ENCODE measurements around the gene DUSP15.

Gene DUSP15, protein sequence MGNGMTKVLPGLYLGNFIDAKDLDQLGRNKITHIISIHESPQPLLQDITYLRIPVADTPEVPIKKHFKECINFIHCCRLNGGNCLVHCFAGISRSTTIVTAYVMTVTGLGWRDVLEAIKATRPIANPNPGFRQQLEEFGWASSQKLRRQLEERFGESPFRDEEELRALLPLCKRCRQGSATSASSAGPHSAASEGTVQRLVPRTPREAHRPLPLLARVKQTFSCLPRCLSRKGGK

DNA sequence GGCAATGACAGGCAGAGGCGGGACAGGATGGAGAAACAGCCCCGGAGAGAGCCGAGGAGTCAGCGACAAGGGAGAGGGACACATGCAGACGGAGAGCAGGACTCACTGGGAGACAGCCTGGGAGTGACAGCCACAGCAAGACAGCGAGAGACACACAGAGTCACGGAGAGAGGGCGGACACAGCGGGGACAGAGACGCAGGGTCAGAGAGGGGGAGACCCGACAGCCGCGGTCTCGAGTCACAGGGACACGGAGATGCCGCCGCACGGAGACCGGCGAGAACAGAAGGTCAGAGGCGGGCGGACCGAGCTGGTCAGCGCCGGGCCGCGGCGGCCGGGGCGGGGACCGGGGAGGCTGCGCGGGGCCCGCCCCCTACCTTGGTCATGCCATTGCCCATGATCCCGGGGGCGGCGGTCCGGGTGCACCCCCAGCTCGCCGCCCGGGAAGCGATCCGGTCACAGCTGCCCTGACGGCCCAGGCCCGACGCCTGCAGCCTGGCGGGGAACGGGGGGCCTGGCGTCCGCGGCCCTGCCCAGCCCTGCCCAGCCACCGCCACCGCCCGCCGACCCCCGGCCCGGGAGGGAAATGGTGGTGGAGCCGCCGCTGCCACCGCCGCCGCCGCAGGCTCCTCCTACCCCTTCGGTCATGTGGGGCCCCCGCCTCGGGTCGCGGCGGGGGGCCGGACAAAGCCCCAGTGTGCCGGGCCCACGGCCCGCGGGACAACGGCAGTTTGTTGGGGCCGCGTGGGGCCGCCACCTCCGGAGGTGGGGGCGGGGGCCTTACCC, at the start of gene DUSP15, which contains the start of gene TTLL9:
TSS of gene DUSP15 (minus strand) at position 586 of the 784 bp plus-strand sequence. CDS start at position 396, 190 bp downstream.
TSS of gene TTLL9 (plus strand) at position 693 of the 784 bp plus-strand sequence. CDS start 493 bp downstream, outside the sequence.
- TF ChIP-seq POLR2A (IDR thresholded peaks at IDR 0.05; ENCODE audit: low read length) = no peak
- no peak for DNase-seq

DNA sequence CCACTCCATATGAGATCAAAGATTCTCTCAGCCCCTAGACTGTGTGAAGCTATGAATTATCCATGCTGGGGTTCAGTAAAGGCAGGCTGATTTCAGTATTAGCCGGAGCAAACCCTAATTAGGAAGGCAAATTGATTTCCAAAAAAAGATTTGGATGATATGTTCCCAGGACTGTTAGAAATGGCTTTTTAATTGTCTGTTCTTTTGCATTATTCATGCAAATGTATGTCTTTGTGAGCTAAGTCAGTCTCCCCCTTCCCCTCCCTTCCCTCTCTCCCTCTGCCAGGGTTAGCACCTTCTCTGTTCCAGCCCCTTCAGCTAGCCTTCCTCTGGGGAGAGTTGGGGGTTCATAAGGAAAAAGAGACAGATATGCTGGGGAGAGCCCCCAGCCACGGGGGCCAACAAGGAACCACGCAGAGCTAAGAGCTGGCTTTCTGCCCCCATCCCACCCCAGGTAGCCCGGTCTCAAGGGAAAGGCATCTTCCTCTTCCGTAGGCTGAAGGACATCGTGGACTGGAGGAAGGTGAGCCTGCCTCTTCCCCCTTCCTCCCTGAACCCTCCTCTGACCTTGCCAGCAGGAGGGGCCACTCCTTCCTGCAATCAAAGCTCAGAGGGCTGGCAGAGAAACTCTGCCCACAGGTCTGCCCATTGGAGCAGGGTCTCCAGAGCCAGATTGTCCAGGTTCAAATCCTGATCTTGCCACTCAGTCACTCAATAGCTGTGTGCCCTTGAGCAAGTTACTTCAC, 49.3 kb upstream of the DUSP15 start:
- no peak for TF ChIP-seq GATA1 (IDR thresholded peaks at IDR 0.05; ENCODE audit: low read depth, low read length)
- TF ChIP-seq POLR2A (IDR thresholded peaks at IDR 0.05; ENCODE audit: low read length) = no peak
- DNase-seq = no peak

DNA sequence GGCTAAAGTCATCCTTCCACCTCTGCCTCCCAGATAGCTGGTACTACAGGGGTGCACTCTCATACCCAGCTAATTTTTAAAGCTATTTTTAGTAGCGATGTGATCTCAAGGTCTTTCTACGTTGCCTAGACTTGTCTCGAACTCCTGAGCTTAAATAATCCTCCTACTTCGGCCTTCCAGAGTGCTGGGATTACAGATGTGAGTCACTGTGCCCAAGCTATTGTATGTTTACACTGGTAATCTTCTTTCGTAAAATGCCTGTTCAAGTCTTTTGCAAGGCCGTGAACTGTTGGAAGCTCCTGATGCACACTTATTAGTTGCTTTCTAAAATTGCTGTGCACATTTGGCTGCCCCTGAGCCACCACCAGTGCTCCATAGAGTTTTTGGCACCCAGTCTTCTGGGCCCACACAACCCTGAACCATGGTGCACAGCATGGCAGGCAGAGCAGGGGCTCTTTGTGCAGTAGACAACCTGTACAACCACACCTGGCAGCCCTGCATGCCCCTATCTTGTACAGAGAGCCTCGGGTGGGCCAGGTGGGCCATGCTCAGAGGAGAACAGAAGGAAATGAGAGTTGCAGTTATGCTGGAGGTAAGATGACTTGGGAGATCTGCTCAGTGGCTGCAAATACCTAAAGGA, 48.3 kb upstream of the DUSP15 start:
- no peak for DNase-seq

DNA sequence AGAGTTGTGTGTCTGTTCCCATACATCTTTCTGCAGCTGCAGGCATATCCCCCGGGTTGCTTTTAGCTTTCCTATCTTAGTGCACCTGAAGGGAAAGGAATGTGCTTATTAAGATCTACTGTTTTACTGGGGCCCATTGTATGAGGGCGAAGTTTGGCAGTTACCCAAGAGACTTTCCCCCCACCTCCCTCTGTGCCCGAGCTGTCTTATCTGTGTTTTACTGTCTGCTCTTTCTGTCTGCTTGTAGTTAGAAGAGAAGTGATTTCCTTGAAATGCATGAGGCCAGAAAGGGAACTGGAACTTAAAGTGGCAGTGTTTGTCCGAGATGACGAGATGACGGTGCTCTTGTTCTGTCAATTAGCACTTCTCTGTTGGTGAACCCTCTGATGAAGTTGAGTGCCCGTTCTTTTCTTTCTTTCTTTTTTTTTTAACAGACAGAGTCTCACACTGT, 47.7 kb upstream of the DUSP15 start:
- DNase-seq = peak; percentile 59 to 84

More for the DNA sequence above, 48.3 kb upstream of the DUSP15 start:
- TF ChIP-seq GATA1 (IDR thresholded peaks at IDR 0.05; ENCODE audit: low read depth, low read length) (no peak), POLR2A (IDR thresholded peaks at IDR 0.05; ENCODE audit: low read length) (no peak)

DNA sequence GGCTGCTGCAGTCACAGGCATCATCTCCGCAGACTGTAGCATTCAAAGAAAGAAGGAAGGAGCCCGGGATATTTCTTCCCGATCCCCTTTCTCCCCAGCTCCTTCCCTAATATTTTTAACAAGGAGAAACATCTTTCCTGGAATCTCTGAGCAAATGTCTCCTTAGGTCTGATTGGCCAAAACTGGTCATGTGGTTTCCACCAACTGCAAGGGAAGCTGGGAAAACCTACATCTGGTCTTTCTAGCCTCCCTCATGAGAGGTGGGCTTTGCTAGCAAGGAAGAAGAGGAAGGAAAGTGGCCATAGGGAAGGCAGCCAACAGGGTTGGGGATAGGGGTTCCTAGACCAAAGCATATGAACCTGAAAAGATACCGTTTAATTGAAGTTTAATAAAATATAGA, 46.4 kb upstream of the DUSP15 start:
- TF ChIP-seq POLR2A (IDR thresholded peaks at IDR 0.05; ENCODE audit: low read length) = no peak
- no peak for DNase-seq

DNA sequence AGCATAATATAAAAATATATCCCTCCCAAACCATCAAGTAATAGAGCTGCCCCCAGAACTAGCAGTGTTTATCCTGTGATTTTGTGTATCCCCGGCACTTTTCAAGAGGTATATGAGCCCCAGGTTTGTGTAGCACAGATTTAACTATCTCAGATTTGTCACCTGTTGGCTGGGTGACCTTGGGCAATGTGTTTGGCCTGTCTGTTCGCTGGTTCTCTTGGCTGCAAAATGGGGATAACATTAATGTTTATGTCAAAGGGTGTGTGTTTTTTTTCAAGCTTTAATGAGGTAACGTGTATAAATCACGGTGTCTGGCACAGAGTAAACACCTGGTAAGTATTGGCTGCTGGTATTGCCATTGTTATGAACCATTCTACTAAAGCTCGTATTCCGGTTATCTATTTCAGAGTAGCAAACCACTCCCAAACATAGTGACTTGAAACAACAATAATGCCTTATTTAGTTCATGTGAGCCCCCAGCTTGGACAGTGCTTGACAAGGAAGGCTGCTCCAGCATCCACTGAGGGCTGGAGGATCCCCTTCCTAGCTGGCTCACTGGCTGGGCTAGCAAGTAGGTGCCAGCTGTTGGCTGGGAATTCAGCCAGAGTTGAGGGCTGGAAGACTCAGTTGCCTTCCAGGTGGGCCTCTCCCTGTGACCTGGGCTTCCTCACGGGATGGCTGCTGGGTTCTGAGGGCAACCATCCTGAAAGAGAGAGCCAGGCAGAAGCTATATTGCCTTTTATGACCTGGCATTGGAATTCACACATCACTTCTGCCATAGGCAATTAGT, 45.4 kb upstream of the DUSP15 start:
- TF ChIP-seq GATA1 (IDR thresholded peaks at IDR 0.05; ENCODE audit: low read depth, low read length) (no peak), POLR2A (IDR thresholded peaks at IDR 0.05; ENCODE audit: low read length) (no peak)

DNA sequence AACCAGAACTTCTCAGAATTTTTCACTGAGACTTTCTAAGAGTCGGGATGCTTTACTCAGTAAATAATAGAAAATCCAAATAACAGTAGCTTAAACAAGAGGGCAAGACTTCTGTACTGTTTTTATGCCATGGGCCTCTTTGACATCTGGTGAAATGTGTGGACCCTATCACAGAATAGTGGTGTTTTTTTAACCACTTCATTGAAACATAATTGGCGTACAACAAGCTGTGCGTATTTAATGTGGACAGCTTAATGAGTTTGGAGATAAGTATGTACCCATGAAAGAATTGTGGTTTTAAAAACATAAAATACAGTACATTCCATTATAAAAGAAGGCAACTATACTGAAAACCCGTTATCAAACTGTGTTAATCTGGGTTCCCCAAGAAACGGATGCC, 43.8 kb upstream of the DUSP15 start:
- no peak for DNase-seq
- no peak for TF ChIP-seq GATA1 (IDR thresholded peaks at IDR 0.05; ENCODE audit: low read depth, low read length)
- no peak for TF ChIP-seq POLR2A (IDR thresholded peaks at IDR 0.05; ENCODE audit: low read length)

More for the DNA sequence above, 45.4 kb upstream of the DUSP15 start:
- DNase-seq = no peak

DNA sequence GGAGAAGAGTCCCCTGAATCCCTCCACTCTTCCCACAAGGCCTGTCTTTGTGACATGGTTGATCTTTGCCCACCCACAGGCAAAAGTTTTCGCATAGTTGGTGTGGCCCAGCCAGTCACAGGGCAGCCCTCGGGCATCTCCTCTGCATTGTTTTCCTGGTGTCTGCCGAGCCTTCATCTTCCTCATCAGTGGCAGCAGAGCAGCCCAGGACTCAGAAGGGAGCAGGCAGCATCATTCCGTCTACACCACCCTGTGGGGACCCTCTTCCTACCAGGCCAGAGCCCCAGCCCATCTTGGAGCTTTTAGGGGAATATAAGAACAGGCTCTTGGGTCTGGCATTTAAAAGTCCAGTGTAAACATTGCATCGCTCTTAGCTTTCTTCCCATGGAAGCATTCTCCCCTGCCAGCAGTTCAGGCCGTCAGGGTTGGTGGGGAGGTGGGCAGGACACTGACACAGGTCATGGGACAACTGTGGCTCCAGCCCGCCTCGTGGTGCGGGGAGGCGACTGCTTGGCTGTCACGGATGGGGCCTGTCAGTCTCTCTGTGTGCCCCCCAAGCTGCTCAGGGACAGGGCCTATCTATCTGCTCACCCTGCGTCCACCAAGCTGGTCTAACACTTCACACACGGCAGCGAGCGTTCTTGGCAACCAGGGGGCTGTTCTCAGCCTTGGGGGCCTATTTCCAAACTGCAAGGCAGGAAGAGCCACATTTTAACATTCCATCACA, 43.3 kb upstream of the DUSP15 start:
- no peak for DNase-seq

DNA sequence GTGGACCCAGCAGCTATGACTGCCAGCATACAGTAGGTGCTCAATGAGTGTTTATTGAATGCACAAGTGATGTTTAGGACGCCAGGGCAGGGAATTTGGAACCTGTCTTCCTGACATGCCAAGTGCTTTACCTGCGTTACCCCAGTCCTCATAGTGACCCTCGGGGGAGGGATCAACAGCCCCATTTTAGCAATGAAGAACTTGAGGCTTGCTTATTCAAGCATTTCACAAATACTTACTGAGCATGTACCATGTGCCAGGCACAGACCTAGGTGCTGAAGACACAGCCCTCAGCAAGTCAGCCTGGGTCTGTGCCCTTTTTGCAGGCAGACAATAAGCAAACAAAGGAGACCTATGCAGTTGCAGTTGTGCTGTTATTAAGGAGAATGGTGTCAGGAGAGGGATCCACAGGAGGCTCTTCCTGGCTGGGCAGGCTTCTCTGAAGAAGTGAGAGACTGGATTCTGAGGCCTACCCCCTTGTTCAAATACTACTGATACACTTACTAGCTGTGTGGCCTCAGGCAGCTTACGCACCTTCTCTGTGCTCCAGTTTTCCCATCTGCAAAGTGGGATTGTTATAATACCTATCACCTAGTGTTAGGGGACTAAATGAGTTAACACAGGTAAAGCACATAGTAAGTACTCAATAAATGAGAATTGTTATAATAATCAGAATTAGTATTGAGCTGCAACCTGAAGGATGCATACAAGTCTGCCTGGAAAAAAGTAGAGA, 39.9 kb upstream of the DUSP15 start:
- no peak for DNase-seq
- TF ChIP-seq POLR2A (IDR thresholded peaks at IDR 0.05; ENCODE audit: low read length) = no peak

More for the DNA sequence above, 43.3 kb upstream of the DUSP15 start:
- TF ChIP-seq POLR2A (IDR thresholded peaks at IDR 0.05; ENCODE audit: low read length) = no peak

DNA sequence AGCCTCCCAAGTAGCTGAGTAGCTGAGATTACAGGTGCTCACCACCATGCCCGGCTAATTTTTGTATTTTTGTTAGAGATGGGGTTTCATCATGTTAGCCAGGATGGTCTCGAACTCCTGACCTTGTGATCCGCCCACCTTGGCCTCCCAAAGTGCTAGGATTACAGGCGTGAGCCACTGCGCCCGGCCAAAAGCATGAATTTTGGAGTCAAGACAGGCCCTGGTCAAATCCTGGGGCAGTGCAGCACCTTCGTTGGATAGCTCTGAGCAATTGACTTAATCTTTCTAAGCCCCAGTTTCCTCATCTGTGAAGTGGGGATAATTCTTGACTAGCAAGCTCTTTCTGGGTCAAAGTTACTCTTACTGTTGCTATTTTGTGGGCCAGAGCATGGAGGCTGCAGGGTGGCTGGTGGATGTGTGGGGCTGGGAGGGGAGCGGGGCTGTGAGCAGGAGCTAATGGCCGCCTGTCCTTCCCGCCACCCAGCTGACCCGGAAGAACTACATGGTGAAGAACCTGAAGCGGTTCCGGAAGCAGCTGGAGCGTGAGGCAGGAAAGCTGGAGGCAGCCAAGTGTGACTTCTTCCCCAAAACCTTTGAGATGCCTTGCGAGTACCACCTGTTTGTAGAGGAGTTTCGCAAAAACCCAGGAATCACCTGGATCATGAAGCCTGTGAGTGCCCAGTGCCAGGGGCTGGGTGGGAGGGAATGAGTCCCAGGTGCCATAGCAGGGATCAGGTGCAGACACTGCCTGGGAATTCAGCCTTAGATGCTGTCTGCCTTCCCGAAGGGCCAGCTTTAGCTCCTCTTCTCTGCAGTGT, 39.1 kb upstream of the DUSP15 start:
- TF ChIP-seq POLR2A (IDR thresholded peaks at IDR 0.05; ENCODE audit: low read length) (no peak), GATA1 (IDR thresholded peaks at IDR 0.05; ENCODE audit: low read depth, low read length) (no peak)
- DNase-seq = no peak

DNA sequence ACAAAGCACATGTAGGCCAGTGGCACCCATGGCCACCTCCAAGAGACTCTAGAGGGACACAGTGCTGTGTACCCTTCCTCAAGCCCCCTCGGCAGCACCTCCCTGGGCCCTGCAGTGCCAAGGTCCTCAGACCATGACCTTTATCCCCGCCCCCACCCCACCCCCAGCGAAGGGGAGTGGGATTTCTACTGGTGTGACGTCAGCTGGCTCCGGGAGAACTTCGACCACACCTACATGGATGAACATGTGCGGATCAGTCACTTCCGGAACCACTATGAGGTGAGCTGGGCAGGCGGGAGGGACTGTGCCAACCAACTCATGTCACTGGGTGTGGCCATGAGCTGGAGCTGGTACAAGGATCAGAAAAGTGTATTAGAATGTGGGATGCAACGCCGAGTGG, 38.1 kb upstream of the DUSP15 start:
- TF ChIP-seq GATA1 (IDR thresholded peaks at IDR 0.05; ENCODE audit: low read depth, low read length) = no peak
- TF ChIP-seq POLR2A (IDR thresholded peaks at IDR 0.05; ENCODE audit: low read length) = no peak
- DNase-seq = no peak

Measured in erythroblast (primary cell).